ENCODE measurements around the gene WIPF2.
"Not testable (repeated sequence)": the region's sequence is repeated elsewhere in the genome, so short reads cannot be mapped to it uniquely, and the experiment has no call there.

Gene WIPF2

DNA sequence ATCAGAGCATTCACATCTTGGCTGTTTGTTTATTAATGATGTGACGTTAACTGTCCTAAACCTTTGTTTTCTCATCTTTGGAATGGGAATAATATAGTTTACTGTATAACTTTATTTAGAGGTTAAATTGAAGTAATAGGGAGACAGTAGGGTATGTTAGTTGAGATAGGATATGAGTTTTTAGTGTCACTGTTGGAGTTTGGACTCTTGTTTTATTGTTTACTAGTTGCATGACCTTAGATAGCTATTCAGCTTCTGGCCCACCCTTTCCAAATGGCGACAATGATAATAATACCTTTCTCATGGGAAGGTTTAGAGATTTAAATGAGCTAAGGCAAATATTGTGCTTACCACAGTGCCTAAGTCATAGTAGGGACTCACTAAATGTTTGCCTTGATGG lies 40.4 kb downstream of the WIPF2 start:
- DNase-seq = no peak

DNA sequence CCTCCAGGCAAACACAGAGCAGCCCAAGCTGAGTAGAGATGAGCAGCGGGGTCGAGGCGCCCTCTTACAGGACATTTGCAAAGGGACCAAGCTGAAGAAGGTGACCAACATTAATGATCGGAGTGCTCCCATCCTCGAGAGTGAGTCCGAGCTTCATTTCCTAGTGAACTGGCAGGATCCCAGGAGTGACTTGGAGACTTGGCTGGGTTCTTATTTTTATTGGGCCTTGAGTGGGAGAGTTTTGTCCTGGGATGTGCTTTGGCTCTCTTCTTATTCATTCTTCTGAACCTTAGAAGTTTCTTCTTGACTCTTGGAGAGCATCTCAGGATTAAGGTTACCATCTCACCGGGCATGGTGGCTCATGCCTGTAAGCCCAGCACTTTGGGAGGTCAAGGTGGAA lies 41.4 kb downstream of the WIPF2 start:
- no peak for DNase-seq

DNA sequence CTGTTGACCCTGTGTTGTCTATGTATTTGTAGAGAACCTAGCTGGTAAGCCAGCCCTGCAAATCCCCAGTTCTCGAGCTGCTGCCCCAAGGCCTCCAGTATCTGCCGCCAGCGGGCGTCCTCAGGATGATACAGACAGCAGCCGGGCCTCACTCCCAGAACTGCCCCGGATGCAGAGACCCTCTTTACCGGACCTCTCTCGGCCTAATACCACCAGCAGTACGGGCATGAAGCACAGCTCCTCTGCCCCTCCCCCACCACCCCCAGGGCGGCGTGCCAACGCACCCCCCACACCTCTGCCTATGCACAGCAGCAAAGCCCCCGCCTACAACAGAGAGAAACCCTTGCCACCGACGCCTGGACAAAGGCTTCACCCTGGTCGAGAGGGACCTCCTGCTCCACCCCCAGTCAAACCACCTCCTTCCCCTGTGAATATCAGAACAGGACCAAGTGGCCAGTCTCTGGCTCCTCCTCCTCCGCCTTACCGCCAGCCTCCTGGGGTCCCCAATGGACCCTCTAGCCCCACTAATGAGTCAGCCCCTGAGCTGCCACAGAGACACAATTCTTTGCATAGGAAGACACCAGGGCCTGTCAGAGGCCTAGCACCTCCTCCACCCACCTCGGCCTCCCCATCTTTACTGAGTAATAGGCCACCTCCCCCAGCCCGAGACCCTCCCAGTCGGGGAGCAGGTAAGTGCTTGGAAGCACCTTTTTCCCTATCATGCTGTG lies 45.5 kb downstream of the WIPF2 start:
- no peak for DNase-seq

DNA sequence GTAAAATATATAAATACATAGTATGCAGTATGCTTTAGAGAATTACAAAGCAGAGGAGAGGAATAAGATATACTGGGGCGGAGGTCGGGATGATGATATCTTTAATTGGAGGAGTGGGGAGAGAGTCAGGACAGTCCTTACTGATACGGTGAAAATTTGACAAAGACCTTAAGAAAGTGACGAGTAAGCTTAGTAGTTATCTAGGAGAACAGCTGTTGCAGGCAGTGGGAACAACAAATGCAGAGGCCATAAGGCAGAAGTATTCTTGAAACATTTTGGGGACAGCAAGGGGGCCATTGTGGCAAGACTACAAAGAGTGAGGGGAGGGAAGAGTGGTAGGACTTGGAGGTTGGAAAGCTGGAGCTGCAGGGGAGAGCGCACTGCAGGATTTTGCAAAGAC lies 46.2 kb downstream of the WIPF2 start:
- DNase-seq = no peak

DNA sequence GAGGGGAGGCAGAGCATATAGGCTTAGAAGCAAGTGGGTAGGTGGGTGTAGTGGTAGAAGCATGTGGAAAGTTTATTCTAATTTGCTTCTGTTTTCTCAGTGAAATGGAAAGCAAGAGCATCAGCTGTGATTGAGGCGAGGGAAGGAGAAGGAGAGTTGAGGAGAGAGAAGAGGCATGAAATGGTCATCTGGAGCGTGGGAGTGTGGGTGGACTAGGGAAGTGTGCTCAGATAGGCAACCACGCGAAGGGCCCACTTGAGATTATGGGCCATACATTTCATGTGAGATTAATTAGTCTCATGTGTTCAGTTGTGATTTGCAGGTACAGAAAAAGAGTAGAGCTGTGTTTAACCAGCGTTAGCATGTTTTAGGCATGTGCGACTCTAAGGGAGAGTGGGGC lies 47.8 kb downstream of the WIPF2 start:
- DNase-seq = no peak

DNA sequence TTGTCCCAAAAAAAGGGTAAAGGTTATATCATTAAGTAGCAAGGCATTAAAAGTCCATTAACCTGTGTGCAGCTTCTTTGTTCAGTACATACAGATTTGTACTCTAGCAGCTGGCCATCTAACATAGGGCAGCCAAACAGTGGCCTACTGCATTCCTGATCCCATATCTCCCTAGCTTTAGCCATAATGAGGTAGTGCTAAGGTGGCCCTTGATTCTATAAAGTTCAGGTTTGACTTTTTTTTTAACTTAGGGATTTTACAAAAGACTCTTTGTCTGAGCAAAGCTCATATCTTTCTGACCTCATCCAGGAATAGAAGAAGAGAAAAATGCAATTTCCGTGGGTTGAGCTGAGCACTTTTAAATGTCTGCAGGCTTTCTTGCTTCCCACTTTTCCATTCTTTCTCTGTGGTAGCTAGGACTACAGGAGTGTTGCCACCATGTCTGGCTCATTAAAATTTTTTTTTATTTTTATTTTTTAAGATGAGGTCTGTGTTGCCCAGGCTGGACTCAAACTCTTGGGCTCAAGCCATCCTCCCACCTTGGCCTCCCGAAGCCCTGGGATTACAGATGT lies 49.1 kb downstream of the WIPF2 start:
- no peak for DNase-seq

DNA sequence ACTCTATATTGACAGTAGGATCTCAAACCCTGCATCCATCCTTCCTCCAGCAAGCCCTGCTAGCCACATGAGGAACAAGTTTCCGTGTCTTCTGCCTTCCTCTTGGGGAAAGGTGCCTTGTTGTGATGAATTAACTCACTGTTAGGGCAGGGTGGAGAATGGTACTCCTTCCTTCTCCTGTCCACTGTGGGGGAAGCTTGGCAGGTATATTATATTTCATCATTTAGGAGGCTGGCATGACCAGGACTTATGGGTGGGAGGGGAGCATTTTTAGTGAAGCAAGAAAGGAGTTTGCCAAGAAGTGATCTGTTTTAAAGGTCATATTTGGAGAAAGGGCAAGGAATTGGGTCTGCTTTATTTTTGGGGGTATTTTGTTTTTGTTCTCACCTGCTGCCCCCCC lies 59.3 kb downstream of the WIPF2 start:
- DNase-seq = no peak

DNA sequence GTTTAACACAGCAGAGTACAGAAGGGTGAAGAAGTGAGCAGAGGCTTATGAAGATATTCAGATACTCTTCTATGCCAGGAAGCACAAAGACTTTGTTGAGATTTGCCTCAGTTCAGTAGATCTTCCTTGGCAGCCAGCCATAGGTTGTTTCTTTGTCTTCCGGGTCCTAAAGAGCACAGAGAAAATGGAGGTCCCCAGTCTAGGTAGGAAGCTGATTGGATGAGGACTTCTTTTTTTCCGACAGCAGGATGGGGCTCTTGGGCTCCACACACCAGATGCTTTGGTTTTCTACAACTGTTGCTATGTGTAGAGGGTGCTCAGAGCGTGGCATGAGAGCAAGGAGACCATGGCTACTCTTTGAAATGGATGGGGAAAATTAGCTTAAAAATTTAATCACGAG lies 60.3 kb downstream of the WIPF2 start:
- DNase-seq = no peak

DNA sequence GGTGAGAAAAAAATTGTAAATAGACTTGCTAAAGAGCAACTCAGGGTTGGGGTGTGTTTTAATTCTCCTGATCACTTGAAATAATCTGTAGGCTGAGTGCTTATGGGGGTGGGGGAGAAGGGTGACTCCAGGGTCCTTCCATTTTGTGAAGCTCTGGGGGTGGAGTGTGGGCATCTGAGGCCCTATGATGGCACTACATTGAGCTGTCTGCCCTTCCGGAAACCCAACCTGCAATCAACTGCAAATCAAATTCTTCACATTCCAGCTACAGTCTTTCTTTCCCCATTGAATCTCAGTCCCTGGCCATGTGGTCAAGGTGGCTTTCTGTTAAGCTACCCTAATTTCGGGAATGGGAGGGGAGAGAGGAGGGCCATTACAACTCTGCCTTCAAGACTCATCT lies 62.6 kb downstream of the WIPF2 start:
- no peak for DNase-seq

DNA sequence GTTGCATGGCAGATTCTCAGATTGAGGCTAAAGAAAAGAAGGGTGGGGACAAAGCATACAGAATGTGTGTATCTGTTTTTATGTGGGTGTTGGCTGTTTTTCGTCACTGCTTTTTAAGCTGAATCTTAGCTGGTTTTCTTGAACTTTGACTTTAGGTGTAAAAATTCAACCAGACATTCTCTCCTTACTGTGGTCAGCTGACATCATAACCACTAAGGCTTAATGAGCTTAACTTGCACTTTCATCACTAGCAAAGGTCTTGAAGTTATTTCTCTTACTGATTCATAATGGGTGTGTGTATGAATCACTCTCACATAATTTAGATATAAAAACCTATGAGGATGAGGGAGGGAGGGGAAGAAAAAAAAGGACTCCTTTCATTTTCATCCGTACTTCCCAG lies 64.6 kb downstream of the WIPF2 start:
- no peak for DNase-seq

DNA sequence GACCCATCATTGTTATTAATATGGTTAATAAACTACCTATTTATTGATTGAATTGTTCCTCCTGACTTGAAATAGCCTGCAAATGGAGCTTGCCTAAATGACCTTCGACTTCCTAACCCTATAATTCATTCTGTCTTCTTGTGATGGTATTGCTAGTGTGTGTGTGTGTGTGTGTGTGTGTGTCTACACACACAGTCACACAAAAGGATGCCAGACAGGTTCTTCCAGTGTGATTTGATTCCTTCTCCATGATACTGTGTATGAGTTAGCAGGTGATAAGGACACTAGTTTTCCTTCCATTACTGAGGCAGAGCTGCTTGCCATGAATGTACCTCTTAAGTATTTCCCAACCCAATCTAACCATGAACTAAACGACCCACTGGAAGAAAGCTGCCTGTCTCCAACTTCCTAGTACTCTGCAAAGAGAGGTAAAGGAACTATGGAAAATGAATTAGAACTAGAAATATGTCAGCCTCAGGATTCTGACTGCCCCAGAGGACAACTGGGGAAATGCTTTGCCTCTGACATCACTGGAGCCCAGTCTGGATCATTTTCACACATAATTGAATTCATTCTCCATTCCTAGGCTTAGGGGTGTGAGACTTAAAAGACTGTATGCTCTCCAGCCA lies 65.1 kb downstream of the WIPF2 start:
- DNase-seq = no peak

DNA sequence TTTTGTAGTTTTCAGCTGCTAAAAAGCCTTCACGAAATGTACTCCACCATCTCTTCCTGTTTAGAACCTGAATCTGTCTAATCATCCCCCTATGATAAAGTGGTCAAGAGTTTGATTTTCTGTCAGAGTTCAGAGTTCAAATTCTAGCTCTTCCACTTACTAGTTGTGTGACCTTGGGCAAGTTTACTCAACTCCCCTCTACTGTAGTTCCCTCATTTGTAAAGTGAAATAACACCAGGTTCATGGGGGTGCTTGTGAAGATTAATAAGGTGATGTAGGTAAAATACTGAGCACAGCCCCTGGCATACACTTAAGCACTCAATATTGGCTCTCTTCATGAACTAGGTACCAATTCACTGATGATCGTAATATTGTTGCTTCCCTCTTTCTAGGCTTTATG lies 67.4 kb downstream of the WIPF2 start:
- DNase-seq = no peak

DNA sequence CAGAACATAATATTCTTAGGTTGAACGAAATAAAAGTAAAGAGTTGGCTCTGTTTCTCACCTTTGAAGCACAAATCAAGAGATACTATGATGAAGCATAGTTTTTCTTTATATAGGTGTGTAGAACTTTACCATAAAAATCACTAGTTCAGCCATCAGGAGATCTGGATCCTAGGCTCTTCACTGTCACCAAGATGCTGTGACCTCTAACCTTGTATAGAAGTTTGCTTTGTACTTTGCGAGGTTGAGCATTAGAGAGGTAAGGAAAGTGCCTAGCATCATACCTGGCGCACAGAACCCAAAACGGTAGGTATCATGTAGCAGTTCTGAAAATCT lies 68.0 kb downstream of the WIPF2 start:
- no peak for DNase-seq

DNA sequence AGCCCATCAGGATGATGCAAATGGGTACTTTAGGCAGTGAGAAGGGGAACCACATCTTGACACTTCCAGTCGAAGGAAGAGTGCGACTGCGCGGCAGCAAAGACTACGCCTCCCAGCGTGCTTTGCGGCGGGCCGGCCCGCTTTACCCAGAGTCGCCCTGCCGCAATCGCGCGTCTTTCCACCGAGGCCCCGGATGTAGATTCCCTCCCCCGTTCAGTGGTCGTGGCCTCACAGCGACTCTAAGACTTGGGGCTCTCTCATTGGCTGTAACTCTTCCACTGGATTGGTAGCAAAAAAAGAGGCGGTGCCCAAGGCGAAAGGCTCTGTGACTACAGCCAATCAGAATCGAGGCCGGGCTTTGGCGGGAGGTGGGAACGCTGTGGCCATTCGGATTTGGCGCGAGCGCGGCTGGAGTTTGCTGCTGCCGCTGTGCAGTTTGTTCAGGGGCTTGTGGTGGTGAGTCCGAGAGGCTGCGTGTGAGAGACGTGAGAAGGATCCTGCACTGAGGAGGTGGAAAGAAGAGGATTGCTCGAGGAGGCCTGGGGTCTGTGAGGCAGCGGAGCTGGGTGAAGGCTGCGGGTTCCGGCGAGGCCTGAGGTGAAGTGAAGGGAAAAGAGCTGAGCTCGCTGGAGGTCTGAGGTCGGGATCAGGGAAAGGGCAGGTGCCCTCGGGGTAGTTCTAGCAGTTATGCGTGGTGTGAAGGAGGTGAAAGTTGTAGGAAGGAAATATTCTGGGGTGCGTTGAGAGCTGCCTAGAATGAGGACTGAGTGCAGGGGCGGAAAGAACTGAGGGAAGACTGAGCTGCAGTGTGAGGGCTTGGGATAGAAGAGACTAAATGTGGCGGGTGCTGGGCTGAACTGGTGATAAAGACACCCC lies 68.6 kb downstream of the WIPF2 start, which contains the start of gene CDC6:
CDC6 (plus strand) TSS at position 386 of the 876 bp plus-strand sequence. CDS start 1,542 bp downstream, outside the sequence.
- peak; percentile 97 for DNase-seq

DNA sequence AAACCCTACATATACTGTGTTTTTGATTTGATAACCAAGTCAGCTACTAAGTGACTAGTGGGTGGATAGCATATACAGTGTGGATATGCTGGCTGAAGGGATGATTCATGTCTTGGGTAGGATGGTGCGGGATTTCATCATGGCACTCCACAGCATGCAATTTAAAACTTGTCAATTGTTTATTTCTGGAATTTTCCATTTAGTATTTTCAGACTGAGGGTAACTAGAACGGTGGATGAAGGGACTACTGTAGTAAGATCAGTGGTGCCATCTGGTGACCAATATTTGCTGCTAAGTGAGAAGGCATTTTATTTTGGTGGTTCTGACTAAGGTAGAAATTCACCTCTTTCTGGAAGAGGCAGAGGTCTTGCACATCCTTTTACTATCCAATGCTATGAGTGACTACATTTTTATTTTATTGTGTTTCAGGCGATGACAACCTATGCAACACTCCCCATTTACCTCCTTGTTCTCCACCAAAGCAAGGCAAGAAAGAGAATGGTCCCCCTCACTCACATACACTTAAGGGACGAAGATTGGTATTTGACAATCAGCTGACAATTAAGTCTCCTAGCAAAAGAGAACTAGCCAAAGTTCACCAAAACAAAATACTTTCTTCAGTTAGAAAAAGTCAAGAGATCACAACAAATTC lies 71.7 kb downstream of the WIPF2 start:
- DNase-seq = peak; percentile 52

DNA sequence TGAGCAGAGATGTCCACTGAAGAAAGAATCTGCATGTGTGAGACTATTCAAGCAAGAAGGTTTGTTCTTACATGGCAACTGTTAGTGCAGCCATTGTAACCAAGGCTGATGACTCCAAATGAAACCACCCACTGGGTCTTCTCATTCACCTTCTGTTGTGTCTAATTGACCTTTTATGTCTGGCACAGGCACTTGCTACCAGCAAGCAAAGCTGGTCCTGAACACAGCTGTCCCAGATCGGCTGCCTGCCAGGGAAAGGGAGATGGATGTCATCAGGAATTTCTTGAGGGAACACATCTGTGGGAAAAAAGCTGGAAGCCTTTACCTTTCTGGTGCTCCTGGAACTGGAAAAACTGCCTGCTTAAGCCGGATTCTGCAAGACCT lies 72.2 kb downstream of the WIPF2 start:
- DNase-seq = no peak

DNA sequence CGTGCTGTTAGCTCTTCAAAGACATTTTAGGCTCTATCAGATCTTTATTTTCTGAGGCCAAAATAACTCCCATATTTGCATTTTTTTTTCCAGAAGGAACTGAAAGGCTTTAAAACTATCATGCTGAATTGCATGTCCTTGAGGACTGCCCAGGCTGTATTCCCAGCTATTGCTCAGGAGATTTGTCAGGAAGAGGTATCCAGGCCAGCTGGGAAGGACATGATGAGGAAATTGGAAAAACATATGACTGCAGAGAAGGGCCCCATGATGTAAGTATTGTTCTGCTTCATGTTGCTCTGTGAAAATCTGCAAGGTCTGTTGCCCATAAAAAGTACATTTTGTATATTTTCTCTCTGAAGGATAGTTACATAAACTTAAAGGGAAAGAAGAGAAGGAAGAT lies 74.3 kb downstream of the WIPF2 start:
- no peak for DNase-seq

DNA sequence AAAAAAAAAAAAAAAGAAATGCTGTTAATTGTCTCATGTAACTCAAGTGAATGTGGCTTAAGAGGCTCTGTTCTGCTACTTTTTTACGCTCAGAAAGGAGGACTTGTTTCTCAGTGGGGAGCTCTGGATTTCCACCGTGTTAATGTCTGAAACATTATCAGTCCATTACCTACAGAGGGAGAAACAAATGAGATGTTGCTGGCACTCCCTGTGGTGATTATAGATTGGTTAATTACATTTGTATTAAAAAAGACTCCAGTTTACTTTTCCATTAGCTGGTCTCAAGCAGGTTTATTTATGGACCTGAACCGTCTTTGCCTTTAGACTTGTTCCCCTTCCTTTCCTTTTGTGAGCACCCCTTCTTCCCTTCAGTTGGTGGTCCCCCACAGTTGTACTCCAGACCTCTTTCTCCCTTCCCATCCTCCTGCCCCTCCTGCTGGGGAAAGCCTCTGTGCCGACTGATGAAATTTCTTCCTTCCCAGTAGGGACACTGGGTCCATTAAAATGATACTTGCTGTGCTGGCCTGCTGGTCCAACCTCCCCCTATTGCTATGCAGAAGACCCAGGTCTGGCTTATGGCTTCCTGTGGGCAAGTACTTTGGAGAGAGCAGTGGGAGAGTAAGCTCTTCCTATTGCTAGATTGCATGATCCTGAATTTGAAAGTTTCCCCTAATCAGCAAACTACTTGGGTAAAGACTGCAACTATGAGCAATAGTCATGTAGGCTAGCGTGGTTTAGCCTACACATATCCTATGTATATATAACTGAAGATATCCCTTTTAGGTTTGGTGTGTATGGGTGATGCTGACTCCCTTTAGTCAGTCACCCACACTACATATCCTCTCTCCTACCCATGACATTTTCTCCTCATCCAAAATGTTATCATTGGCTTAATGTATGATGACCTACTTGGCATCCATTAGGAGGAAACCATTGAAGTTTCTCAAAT lies 76.7 kb downstream of the WIPF2 start:
- no peak for DNase-seq

DNA sequence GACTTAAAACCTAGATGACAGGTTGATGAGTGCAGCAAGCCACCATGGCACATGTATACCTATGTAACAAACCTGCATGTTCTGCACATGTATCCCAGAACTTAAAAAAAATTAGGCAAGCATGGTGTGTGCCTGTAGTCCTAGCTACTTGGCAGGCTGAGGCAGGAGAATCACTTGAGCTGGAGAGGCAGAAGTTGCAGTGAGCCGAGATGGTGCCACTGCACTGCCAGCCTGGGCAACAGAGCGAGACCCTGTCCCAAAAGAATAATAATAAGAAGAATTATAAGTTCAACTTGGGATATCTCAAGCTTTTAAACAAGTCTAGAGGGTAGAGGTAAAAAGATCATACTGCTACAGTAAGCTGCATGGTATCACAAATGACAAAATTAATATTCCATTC lies 78.4 kb downstream of the WIPF2 start:
- no peak for DNase-seq

DNA sequence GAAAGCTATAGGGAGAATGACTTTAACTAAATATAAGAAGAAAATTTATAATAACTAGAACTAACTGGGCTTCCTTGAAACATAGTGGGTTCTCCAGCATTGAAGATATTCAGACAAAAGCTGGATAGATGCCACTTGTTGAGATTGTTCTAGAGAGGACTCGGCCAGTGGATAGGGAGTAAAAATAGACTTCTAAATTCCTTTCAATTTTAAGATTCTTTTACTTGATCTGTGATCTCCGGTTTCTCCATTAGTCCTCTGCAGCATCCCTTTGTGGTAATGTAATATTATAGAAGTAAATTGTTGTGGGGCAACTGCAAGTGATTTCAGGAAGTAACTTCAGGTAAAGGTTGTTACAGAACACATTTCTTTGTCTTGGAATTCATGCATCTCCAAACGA lies 79.6 kb downstream of the WIPF2 start:
- DNase-seq = no peak

DNA sequence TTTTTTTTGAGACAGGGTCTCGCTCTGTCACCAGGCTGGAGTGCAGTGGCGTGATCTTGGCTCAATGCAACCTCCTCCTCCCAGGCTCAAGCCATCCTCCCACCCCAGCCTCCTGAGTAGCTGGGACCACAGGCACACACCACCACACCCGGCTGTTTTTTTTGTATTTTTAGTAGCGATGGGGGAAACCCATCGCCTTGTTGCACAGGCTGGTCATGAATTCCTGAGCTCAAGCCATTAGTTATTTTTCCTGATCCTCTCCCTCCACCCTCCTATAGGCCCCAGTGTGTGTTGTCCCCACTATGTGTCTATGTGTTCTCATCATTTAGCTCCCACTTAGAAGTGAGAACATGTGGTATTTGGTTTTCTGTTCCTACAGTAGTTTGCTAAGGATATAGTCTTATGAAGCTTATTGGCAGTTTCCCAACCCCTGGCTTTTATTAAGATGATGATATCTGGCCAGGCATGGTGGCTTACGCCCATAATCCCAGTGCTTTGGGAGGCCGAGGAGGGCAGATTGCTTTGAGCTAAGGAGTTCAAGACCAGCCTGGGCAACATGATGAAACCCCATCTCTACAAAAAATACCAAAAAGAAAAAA lies 80.2 kb downstream of the WIPF2 start:
- not testable (repeated sequence) for DNase-seq
